Caco-2 (cell line): Measurements from ENCODE around the gene CHML. TPM values are rescaled to one million over a fixed set of nuclear protein-coding genes. Genes with fewer than 3 reads are reported as not detected.

ENCODE experiments used
- BruUV-seq: library from RNA; stranded (reverse); fragments of 400-500 nt; replicated peaks from 2 replicates; lab custom pipeline; 2021; lab: Mats Ljungman, UMichigan
- CTCF ChIA-PET: fragments of 300-600 bp; sonication (Branson Sonifier 250); formaldehyde crosslinking; loops from one replicate; lab custom pipeline; 2022; ENCODE audit warnings: antibody characterized with exemption; lab: Charles Lee
- POLR2A ChIA-PET: fragments of 300-600 bp; sonication (Branson Sonifier 250); formaldehyde crosslinking; loops from one replicate; lab custom pipeline; 2022; ENCODE audit warnings: antibody characterized with exemption; lab: Charles Lee
- DNase-seq, 2 experiments: peaks; one replicate each; pipeline versions ENCODE4 v3.0.0 to v3.0.0-alpha.2; 2020 to 2022
- H3K27me3 ChIP-seq: replicated peaks from 2 replicates; pipeline ENCODE4 v1.6.0; 2011; ENCODE audit warnings: low read length; ENCODE audit not compliant: control insufficient read depth, insufficient read depth
- H3K36me3 ChIP-seq: 2 replicates; pipeline ENCODE4 v1.5.1; 2011; ENCODE audit warnings: low read length; ENCODE audit not compliant: control insufficient read depth, insufficient read depth
- H3K4me1 ChIP-seq: fragments of 250-450 bp; sonication (Bioruptor Pico); 2 replicates; pipeline ENCODE4 v1.5.1; 2020; ENCODE audit warnings: mild to moderate bottlenecking
- H3K4me3 ChIP-seq: 2 replicates; pipeline ENCODE4 v1.5.1; 2011; ENCODE audit warnings: low read depth, mild to moderate bottlenecking, control low read depth, low read length
- H3K9me3 ChIP-seq: fragments of 250-450 bp; sonication (Bioruptor Pico); 2 replicates; pipeline ENCODE4 v1.5.1; 2020; ENCODE audit warnings: mild to moderate bottlenecking, moderate library complexity
- H3K27ac Mint-ChIP-seq: one replicate; pipeline ENCODE4 v1.8.0; 2022; ENCODE audit warnings: mixed read lengths; ENCODE audit not compliant: unreplicated experiment
- H3K27me3 Mint-ChIP-seq: one replicate; pipeline ENCODE4 v1.8.0; 2022; ENCODE audit warnings: mixed read lengths; ENCODE audit not compliant: insufficient read depth, unreplicated experiment
- H3K36me3 Mint-ChIP-seq: one replicate; pipeline ENCODE4 v1.8.0; 2022; ENCODE audit warnings: mild to moderate bottlenecking, mixed read lengths; ENCODE audit not compliant: insufficient read depth, unreplicated experiment
- H3K4me1 Mint-ChIP-seq: one replicate; pipeline ENCODE4 v1.8.0; 2022; ENCODE audit warnings: low read depth, mixed read lengths; ENCODE audit not compliant: unreplicated experiment
- H3K4me3 Mint-ChIP-seq: one replicate; pipeline ENCODE4 v1.8.0; 2022; ENCODE audit warnings: mild to moderate bottlenecking, moderate library complexity, mixed read lengths; ENCODE audit not compliant: unreplicated experiment
- H3K9me3 Mint-ChIP-seq: one replicate; pipeline ENCODE4 v1.8.0; 2022; ENCODE audit warnings: mixed read lengths; ENCODE audit not compliant: unreplicated experiment
- intact Hi-C: fragments of 100-400 bp; cut with micrococcal nuclease; formaldehyde crosslinking; loops from one replicate; pipeline ENCODE4 v1.10.0; 2022; ENCODE audit not compliant: unreplicated experiment
- total RNA-seq: library from RNA; stranded (reverse); gene quantifications from 2 replicates; pipeline ENCODE4 v1.2.3, GENCODE V29; 2022
- TF ChIP-seq, protein P1 (sequence below), 2 experiments: fragments of 200-600 bp in 1 of 2; IDR thresholded peaks; 1 replicate in 1 of 2; 2 replicates in 1 of 2; pipeline versions ENCODE4 v1.5.1 to v1.8.0; 2011 to 2022; ENCODE audit warnings: antibody characterized with exemption in 1 of 2, control low read depth in 1 of 2, inconsistent platforms in 1 of 2, low read depth in 1 of 2, low read length in 1 of 2, mild to moderate bottlenecking in 1 of 2, moderate library complexity in 1 of 2; ENCODE audit not compliant: insufficient read depth in 1 of 2, severe bottlenecking in 1 of 2, unreplicated experiment in 1 of 2

Gene CHML
- total RNA-seq, 1 experiment from 2014 or later = 29.2 TPM

DNA sequence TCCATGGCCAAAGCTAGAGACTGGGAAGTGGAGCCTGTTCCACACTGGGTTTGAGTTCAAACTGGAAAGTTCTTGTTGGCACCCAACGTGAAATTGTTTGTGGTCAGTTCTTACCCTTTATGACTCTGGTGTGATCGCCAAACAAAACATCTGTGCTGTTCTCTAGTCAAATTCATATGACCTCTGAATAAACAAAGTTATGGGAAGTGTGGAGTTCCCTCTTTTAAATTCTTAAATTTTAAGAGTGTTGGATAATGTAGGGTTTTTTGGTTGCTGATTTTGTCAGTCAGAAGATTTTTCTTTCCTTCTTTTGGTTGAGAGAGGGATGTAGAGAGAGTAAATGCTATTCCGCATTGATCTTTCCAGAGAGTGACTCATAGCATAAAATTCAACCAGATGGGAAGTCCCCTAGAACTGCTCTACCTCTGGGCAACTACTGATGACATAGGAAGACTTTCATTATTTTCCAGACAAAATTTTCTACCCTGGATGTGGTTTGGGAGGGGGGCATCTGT lies 36.4 kb downstream of the CHML start:
- Mint-ChIP-seq H3K4me3 (no peak overlapping the region), H3K27ac (no peak overlapping the region), H3K27me3 (no peaks in the 10 kb centered on the region), H3K9me3 (no peaks in the 10 kb centered on the region), H3K4me1 (no peaks in the 10 kb centered on the region), H3K36me3 (no peaks in the 10 kb centered on the region)
- intact Hi-C loops = no loop called here
- no peaks in the 10 kb centered on the region for H3K27me3 ChIP-seq
- H3K4me1 ChIP-seq = no peaks in the 10 kb centered on the region
- no TSS peak for BruUV-seq
- no peak for DNase-seq
- H3K9me3 ChIP-seq = no peaks in the 10 kb centered on the region
- H3K4me3 ChIP-seq = no peak overlapping the region
- POLR2A ChIA-PET = no interaction called here
- TF ChIP-seq, protein P1, sequence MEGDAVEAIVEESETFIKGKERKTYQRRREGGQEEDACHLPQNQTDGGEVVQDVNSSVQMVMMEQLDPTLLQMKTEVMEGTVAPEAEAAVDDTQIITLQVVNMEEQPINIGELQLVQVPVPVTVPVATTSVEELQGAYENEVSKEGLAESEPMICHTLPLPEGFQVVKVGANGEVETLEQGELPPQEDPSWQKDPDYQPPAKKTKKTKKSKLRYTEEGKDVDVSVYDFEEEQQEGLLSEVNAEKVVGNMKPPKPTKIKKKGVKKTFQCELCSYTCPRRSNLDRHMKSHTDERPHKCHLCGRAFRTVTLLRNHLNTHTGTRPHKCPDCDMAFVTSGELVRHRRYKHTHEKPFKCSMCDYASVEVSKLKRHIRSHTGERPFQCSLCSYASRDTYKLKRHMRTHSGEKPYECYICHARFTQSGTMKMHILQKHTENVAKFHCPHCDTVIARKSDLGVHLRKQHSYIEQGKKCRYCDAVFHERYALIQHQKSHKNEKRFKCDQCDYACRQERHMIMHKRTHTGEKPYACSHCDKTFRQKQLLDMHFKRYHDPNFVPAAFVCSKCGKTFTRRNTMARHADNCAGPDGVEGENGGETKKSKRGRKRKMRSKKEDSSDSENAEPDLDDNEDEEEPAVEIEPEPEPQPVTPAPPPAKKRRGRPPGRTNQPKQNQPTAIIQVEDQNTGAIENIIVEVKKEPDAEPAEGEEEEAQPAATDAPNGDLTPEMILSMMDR (IDR thresholded peaks at IDR 0.05; ENCODE audit: insufficient read depth in 1 of 2, low read depth in 1 of 2, low read length in 1 of 2, severe bottlenecking in 1 of 2, unreplicated experiment in 1 of 2) = no peak
- H3K36me3 ChIP-seq = no peaks in the 10 kb centered on the region
- CTCF ChIA-PET = no interaction called here

DNA sequence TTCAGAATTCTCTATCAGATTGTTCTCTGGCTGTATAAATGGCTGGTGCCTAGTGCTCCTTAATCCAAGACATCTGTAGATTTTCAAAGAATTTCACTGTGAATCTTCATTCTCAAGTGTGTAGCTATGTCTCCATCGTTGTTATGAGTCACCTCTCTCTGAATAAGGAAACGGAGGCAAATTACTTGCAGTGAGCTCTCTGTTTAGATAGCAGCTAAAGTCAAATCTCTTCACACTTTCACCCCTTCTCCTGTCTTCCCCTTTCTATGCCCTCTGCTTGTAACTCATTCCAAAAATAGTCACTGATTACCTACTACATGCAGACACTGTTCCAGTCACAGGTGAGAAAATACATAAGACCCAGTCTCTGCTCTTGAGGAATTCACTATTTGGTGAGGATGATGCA lies 39.7 kb downstream of the CHML start:
- H3K4me3 ChIP-seq = no peak overlapping the region
- H3K36me3 ChIP-seq = no peaks in the 10 kb centered on the region
- no peaks in the 10 kb centered on the region for H3K36me3 Mint-ChIP-seq
- H3K4me3 Mint-ChIP-seq = no peak overlapping the region
- no peaks in the 10 kb centered on the region for H3K9me3 Mint-ChIP-seq
- intact Hi-C loops = no loop called here
- ChIA-PET CTCF (no interaction called here), POLR2A (no interaction called here)
- peaks cover 9% of the 10 kb centered on the region for H3K4me1 ChIP-seq
- no peak for DNase-seq
- H3K27me3 ChIP-seq = no peaks in the 10 kb centered on the region
- H3K9me3 ChIP-seq = no peaks in the 10 kb centered on the region
- H3K27ac Mint-ChIP-seq = no peak overlapping the region
- TF ChIP-seq, protein P1 (IDR thresholded peaks at IDR 0.05; ENCODE audit: insufficient read depth in 1 of 2, low read depth in 1 of 2, low read length in 1 of 2, severe bottlenecking in 1 of 2, unreplicated experiment in 1 of 2) = no peak
- no TSS peak for BruUV-seq
- H3K27me3 Mint-ChIP-seq = no peaks in the 10 kb centered on the region
- H3K4me1 Mint-ChIP-seq = no peaks in the 10 kb centered on the region

GRCh38 chr1:241598249-241598648 lies 41.9 kb downstream of the CHML start:
- H3K36me3 Mint-ChIP-seq = no peaks in the 10 kb centered on the region
- no peaks in the 10 kb centered on the region for H3K27me3 Mint-ChIP-seq
- no peak overlapping the region for H3K27ac Mint-ChIP-seq
- H3K9me3 Mint-ChIP-seq = no peaks in the 10 kb centered on the region
- H3K4me1 Mint-ChIP-seq = no peaks in the 10 kb centered on the region
- ChIA-PET CTCF (no interaction called here), POLR2A (no interaction called here)
- no TSS peak for BruUV-seq
- intact Hi-C loops = no loop called here
- TF ChIP-seq, protein P1 (IDR thresholded peaks at IDR 0.05; ENCODE audit: insufficient read depth in 1 of 2, low read depth in 1 of 2, low read length in 1 of 2, severe bottlenecking in 1 of 2, unreplicated experiment in 1 of 2) = no peak
- H3K36me3 ChIP-seq = no peaks in the 10 kb centered on the region
- no peaks in the 10 kb centered on the region for H3K27me3 ChIP-seq
- H3K4me1 ChIP-seq = peaks cover 9% of the 10 kb centered on the region
- no peaks in the 10 kb centered on the region for H3K9me3 ChIP-seq
- no peak overlapping the region for H3K4me3 ChIP-seq
- DNase-seq = no peak
- no peak overlapping the region for H3K4me3 Mint-ChIP-seq
